DMS53 (cell line): ENCODE measurements around the gene MED16.
A peak's percentile ranks its signal among the peaks of the same experiment; 100 is the strongest.
"Not testable (repeated sequence)": the region's sequence is repeated elsewhere in the genome, so short reads cannot be mapped to it uniquely, and the experiment has no call there.

Experiments
- DNase-seq: peaks from one replicate; lab custom pipeline; 2025; lab: John Stamatoyannopoulos, UW

MED16 gene

DNA sequence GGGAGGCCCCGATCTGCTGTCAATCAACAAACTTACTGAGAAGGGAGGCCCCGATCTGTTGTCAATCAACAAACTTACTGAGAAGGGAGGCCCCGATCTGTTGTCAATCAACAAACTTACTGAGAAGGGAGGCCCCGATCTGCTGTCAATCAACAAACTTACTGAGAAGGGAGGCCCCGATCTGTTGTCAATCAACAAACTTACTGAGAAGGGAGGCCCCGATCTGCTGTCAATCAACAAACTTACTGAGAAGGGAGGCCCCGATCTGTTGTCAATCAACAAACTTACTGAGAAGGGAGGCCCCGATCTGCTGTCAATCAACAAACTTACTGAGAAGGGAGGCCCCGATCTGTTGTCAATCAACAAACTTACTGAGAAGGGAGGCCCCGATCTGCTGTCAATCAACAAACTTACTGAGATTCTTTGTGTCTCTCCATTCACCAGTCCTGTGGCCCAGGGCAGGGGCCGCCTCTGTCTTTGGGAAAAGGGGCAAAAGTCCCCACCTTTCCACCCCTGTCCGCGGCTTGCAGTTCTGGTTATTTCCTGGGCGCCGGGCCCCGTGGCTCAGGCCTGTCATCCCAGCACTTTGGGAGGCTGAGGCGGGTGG lies 39.3 kb downstream of the MED16 start:
- DNase-seq: not testable (repeated sequence)

DNA sequence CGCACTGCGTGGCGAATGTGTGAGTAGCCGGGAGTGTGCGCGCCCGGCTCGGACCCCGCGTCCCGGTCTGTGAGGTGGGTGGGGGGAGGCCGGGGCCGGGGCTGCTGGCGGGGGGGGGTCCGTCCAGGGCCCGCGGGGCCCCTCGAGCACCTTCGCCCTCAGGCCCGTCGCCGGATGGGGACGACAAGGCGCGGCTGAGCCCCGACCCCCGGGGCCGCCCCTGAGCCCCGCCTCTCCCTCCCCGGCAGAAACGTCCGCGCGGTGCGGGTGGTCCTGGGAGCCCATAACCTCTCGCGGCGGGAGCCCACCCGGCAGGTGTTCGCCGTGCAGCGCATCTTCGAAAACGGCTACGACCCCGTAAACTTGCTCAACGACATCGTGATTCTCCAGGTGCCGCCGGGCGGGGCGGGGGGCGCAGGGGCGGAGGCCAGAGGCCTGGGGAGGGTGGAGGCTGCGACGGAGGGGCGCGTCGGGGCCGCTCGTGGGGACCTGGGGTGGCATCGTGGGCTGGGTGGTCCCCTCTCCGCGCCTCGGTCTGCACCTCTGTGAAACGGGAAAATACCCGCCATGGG lies 39.9 kb downstream of the MED16 start:
- no peak for DNase-seq

DNA sequence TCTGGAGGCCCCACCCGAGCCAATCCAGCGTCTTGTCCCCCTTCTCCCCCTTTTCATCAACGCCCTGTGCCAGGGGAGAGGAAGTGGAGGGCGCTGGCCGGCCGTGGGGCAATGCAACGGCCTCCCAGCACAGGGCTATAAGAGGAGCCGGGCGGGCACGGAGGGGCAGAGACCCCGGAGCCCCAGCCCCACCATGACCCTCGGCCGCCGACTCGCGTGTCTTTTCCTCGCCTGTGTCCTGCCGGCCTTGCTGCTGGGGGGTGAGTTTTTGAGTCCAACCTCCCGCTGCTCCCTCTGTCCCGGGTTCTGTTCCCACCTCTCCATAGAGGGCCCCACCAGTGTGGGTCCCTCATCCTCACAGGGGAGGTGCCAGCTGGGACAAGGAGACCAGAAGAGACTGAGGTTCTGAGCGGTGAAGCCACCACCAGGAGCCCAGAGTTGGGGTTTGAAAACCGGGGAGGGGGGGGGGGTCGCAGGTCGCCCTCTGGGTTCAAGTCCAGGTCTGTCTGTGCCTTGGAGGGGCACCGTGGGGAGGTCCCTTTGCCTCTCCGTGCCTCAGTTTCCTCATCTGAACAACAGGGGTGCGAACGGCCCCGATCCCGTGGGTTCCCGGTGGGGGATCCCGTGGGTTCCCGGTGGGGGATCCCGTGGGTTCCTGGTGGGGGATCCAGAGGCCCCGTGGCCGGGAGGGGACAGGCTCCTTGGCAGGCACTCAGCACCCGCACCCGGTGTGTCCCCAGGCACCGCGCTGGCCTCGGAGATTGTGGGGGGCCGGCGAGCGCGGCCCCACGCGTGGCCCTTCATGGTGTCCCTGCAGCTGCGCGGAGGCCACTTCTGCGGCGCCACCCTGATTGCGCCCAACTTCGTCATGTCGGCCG lies 40.6 kb downstream of the MED16 start, which contains the start of gene ELANE:
Gene ELANE (plus strand): TSS at position 168 of the 878 bp plus-strand sequence. CDS start 26 bp downstream, at position 194.
- DNase-seq: no peak

DNA sequence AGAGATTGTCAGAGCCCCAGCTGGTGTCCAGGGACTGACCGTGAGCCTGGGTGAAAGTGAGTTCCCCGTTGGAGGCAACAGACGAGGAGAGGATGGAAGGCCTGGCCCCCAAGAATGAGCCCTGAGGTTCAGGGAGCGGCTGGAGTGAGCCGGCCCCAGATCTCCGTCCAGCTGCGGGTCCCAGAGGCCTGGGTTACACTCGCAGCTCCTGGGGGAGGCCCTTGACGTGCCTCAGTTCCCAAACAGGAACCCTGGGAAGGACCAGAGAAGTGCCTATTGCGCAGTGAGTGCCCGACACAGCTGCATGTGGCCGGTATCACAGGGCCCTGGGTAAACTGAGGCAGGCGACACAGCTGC lies 42.0 kb downstream of the MED16 start:
- DNase-seq: no peak

DNA sequence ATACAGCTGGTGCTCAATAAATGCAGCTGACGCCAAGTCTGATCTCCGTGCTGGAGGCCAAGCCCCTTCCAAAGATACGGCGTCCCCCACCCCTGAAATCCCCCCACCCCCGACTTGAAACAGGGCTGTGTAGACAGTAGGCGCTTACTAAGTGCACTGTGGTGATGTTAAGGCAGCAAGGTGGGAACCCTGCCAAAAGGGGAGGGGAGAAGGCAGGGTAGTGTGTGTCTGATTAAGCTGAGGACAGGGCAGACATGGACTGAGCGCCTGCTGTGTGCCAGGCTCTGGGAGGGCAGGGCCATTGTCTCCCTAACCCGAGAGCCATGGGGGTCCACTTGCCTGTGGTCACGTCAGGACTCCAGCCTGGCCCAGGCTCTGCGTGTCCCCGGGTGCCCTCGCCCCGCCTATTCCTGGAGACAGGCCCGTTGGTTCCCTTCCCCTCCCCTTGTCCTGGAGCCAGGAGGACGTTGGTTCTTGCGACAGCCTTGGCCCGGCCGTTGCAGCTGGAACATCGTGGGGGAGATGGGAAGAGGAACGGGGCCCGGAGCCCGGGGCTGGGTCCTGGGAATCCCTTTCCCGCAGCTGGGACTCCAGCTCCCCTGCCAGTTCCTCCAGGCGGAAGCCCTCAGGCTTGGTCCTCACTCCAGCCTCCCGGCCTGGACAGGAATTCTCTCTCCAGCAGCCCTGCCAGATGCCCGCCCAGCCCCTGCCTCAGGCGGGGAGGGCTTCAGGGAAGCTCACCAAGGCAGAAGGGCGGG lies 42.6 kb downstream of the MED16 start:
- DNase-seq: peak; percentile 81

DNA sequence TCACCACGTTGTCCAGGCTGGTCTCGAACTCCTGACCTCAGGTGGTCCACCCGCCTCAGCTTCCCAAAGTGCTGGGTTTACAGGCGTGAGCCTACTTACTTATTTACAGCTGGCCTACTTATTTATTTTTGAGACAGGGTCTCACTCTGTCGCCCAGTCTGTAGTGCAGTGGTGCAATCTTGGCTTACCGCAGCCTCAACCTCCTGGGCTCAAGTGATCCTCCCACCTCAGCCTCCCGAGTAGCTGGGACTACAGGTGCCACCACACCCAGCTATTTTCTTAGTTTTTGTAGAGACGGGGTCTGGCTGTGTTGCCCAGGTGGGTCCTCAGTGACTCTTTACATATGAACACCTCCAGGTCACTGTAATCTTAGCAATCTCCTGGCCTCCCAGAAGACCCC lies 43.8 kb downstream of the MED16 start:
- not testable (repeated sequence) for DNase-seq

DNA sequence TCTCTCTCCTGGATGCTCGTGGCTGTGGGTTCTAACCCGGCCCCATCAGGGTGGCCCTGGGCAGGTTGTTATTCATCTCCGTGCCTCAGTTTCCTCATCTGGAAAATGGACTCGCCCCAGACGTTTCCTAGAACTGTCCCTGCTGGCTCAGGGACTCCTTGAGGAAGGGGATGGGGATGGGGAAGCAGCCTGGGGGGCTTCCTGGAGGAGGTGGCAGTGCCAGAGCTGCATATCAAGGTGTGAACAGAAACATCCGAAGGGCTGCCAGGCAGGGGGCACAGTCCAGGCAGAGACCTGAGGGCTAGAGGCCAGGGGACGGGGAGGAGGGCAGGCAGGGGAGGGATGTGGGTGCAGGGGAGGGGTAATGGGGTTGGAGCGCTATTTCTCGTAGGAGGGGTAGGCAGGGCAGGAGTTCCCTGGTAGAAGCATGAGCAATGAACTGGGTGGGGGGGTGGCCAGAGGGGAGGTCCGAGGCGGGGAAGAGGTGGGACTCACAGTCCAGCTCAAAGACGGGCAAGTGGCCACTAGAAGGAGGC lies 44.5 kb downstream of the MED16 start:
- no peak for DNase-seq

DNA sequence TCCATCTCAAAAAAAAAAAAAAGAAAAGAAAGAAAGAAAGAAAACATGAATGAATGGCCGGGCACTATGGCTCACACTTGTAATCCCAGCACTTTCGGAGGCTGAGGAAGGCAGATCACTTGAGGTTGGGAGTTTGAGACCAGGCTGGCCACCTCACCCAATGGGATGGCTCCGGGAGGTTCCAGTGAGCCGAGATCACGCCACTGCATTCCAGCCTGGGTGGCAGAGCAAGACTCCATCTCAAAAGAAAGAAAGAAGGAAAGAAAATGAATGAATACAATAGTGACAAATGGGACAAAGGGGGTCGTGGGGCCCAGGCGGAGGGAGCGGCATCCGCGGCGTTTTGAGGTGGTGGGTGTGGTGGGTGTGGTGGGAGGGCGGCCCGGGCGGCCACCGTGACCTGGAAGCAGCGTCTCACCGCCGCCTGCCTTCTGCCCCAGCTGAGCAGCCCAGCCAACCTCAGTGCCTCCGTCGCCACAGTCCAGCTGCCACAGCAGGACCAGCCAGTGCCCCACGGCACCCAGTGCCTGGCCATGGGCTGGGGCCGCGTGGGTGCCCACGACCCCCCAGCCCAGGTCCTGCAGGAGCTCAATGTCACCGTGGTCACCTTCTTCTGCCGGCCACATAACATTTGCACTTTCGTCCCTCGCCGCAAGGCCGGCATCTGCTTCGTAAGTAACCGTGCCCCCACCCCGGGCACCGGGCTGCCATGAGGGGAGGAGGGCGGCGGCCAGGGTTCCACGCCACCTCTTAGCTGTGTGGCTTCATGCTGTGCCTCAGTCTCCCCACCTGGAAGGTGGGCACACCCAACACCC lies 47.1 kb downstream of the MED16 start:
- peak; percentile 45 for DNase-seq

DNA sequence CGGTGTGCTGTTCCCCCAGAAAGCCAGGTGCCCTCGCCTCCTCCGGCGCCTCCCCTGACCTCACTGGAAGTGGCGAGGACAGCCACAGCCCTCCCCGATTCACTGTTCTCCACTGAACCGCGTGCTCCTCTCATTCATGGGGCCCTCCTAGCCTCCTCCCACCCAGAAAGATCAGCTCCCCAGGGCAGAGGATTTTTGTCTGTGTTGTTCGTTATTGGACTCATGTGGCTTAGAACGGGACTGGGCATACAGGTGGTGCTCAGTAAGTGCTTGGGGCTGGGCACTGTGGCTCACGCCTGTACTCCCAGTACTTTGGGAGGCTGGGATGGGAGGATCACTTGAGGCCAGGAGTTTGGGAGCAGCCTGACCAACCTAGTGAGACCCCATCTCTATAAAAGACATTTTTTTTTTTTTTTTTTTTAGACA lies 48.4 kb downstream of the MED16 start:
- peak; percentile 49 for DNase-seq

DNA sequence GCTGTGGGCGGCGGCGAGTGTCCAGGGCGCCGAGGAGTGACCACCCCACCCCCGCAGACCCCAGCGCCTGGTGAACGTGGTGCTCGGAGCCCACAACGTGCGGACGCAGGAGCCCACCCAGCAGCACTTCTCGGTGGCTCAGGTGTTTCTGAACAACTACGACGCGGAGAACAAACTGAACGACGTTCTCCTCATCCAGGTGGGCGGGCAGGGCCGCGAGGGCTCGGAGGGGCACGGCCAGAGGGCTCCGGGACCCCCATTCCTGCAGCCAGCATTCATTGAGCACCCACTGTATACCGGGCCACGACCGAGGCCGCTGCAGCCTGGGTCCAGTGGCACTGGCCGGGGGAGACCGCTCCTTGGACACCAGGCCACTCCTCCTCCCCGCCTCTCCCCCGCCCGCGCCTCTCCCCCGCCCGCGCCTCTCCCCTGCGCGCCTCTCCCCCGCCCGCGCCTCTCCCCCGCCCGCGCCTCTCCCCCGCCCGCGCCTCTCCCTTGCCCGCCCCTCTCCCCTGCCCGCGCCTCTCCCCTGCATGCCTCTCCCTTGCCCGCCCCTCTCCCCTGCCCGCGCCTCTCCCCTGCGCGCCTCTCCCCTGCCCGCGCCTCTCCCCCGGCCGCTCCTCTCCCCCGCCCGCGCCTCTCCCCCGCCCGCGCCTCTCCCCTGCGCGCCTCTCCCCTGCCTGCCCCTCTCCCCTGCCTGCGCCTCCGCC lies 49.0 kb downstream of the MED16 start:
- DNase-seq: no peak

DNA sequence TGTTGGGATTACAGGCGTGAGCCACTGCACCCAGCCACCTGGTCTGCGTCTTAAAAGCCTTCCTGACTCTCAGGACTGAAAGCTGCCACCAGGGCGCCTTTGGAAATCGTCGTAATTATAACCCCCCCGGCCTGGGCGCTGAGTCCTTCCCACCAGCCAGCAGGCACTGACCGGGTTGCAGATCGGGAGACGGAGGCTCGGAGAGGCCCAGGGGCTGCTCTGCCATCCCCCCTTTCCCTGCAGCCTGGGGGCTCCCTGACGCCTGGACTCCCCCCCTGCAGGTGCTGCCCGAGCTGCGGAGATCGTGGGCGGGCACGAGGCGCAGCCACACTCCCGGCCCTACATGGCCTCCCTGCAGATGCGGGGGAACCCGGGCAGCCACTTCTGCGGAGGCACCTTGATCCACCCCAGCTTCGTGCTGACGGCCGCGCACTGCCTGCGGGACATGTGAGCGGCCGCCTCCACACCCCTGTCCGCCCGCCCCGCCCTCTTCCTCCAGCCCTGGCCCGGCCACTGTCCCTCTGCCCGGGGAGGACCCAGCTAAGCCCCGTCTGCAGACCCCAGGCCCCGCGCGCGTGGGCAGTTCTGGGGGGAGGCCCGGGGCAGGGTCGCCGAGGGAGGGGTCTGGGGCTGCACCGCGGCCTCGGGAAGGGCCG lies 49.7 kb downstream of the MED16 start:
- DNase-seq: peak; percentile 70

DNA sequence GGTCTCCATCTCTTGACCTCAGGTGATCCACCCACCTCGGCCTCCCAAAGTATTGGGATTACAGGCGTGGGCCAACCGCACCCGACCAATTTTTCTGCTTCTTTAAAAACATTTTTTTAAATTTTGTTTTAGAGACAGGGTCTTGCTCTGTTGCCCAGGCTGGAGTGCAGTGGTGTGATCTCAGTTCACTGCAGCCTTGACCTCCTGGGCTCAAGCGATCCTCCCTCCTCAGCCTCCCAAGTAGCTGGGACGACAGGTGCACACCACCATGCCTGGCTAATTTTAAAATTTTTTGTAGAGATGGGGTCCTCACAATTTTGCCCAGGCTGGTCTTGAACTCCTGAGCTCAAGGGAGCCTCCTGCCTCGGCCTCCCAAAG lies 50.2 kb downstream of the MED16 start:
- not testable (repeated sequence) for DNase-seq

DNA sequence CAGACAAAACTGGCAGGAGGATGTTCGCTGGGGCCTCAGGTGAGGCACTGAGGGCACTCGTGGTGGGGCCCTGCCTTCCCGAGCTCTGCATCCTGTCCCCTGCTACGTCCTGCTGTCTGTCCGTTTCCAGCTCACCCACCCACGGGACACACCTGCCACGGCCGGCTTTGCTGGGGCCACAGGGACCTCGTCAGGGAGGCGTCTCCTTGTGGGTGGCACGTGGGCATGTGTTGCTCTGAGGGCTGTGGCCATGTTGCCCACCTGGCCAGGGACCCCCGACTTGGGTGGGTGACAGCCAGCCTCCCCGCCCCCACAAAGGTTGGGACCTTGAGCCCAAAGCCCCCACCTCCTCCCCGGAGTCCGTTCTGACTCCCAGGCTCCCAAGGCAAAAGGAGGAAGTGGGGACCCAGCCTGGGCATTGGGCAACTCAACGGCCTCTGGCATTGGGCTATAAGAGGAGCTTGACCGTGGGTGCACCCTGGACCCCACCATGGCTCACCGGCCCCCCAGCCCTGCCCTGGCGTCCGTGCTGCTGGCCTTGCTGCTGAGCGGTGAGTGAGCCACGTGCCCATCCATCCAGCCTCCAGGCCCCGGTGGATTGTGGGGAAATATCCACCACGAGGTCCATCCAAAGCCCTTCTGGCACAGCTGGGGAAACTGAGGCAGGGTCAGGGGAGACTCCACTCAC lies 52.3 kb downstream of the MED16 start, which contains the start of gene PRTN3:
Gene PRTN3 (plus strand): TSS at position 481 of the 688 bp plus-strand sequence. CDS start 10 bp downstream, at position 491.
- no peak for DNase-seq

DNA sequence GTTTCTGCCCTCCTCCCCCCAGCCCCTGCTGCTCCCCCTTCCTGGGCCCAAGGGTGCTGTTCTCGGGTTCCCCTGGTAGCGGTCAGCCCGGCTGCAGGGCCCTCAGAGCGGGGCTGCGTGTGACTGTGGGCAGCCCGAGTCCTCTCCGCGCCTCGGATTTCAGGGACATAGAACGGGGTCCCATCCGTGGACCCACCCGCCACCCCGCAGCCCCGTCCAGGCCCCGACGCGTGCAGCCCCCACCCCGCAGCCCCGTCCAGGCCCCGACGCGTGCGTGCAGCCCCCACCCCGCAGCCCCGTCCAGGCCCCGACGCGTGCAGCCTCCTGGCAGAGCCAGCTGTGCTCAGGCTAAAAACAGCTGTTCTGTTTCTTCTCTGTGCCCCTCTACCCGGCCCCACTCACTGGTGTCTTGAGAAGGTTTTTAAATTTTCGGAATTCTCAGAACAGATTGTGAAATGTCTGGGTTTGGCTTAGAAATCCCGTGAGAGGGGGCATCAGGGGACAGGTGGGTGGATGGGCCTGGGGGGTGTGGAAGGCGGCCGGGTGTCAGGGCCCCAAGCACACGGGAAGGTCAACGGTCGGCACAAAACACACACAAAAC lies 57.7 kb downstream of the MED16 start:
- DNase-seq: no peak

DNA sequence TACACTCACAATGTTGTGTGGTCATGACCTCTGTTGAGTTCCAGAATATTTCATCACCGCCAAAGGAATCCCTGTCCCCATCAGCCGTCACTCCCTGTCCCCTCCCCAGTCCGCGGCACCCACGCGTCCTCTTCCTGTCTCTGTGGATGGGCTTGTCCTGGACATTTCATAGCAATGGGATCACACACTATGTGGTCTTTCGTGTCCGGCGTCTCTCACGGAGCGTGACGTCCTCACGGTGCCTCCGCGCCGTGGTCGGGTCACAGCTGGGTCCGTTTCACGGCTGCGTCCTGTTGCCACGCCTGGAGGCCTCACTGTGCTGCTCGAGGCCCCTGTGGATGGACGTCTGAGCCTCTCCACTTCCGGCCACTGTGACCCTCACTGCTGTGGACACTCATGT lies 58.8 kb downstream of the MED16 start:
- DNase-seq: no peak

DNA sequence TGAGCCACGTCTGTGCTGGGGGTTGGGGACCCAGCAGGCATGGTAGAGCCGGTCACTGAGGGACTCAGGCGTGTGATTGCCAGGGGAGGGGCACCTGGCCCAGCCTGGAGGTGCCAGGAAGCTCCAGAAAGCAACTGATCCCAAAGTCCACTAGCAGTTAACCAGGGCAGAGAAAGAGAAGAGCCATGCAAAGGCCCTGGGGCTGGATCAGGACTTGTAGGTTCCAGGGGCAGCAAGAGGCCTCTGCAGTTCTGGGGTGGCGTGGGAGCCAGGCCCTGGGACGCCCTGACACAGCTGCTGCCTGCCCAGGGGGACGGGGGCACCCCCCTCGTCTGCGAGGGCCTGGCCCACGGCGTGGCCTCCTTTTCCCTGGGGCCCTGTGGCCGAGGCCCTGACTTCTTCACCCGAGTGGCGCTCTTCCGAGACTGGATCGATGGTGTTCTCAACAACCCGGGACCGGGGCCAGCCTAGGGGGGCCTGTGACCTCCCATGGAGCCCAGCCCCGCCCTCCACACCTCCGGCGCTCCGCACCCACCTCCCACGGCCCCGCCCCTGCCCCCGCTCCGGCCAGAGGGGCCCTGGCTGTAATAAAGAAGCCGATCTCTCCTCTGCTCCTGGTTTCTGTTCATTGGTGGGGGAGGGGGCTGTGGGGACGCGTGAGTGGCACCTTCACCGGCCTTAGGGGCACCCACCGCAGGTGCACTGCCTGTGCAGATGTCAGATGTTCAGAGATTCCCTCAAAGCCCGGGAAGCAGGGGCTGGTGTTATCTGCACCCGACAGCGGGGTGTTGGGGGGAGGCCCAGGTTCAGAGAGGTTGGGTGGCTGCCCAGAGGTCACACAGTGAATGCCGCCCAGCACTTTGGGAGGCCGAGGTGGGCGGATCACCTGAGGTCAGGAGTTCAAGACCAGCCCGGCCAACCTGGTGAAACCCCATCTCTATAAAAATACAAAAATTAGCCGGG lies 61.3 kb downstream of the MED16 start:
- DNase-seq: no peak

DNA sequence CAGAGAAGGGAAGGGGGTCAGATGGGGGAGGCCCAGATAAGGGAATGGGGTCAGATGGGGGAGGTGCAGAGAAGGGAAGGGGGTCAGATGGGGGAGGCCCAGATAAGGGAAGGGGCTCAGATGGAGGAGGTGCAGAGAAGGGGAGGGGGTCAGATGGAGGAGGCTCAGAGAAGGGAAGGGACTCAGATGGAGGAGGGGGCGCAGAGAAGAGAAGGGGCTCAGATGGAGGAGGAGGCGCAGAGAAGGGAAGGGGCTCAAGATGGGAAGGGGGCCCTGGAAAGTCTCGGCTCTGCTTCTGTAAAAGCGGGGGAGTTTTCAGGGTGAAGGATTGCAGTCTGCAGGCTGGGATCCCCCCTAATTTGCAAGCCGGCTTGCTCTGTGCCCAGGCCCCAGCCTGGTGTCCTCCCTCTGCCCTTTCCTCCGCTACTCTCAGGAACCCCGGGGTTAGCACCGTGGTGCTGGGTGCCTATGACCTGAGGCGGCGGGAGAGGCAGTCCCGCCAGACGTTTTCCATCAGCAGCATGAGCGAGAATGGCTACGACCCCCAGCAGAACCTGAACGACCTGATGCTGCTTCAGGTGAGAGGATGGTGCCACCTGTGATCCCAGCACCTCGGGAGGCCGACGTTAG lies 63.7 kb downstream of the MED16 start:
- no peak for DNase-seq
